ENCODE results near the gene KCNN3. TPM values are rescaled to one million over a fixed set of nuclear protein-coding genes. Genes with fewer than 3 reads are reported as not detected.

The KCNN3 gene
- total RNA-seq, 3 donors from 2014 or later (not counting 1 experiment from before 2014, with no cell fraction given) = 0.05 to 0.95 TPM; not detected in 1

GRCh38 chr1:154802982-154803920, 66.8 kb downstream of the KCNN3 start:
- TF ChIP-seq, protein P1, sequence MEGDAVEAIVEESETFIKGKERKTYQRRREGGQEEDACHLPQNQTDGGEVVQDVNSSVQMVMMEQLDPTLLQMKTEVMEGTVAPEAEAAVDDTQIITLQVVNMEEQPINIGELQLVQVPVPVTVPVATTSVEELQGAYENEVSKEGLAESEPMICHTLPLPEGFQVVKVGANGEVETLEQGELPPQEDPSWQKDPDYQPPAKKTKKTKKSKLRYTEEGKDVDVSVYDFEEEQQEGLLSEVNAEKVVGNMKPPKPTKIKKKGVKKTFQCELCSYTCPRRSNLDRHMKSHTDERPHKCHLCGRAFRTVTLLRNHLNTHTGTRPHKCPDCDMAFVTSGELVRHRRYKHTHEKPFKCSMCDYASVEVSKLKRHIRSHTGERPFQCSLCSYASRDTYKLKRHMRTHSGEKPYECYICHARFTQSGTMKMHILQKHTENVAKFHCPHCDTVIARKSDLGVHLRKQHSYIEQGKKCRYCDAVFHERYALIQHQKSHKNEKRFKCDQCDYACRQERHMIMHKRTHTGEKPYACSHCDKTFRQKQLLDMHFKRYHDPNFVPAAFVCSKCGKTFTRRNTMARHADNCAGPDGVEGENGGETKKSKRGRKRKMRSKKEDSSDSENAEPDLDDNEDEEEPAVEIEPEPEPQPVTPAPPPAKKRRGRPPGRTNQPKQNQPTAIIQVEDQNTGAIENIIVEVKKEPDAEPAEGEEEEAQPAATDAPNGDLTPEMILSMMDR (IDR thresholded peaks at IDR 0.05) = no peak
- DNase-seq (no peak), ATAC-seq (no peak)
- H3K27me3 ChIP-seq (ENCODE audit: control insufficient read depth, insufficient read depth, low read length) = no peaks in the 10 kb centered on the region
- Mint-ChIP-seq H3K9me3 (no peaks in the 10 kb centered on the region), H3K27me3 (ENCODE audit: low read depth in 2 of 2) (peaks cover 40 to 63% of the 10 kb centered on the region in 2 donors), H3K36me3 (no peaks in the 10 kb centered on the region), H3K27ac (no peak overlapping the region), H3K4me1 (no peaks in the 10 kb centered on the region), H3K4me3 (no peak overlapping the region)
- intact Hi-C loops (cut with micrococcal nuclease) = no loop called here
- H3K4me3 ChIP-seq (ENCODE audit: low read length) = no peak overlapping the region
- H3K4me1 ChIP-seq (ENCODE audit: control insufficient read depth, insufficient read depth, low read length) = no peaks in the 10 kb centered on the region
- H3K36me3 ChIP-seq (ENCODE audit: control insufficient read depth, insufficient read depth, low read length) = no peaks in the 10 kb centered on the region
- H3K9me3 ChIP-seq (ENCODE audit: control insufficient read depth, insufficient read depth, low read length) = no peaks in the 10 kb centered on the region
- WGBS (ENCODE audit: insufficient coverage) = 86% methylated on average over 8 of the region's 8 CpGs
- no peak overlapping the region for H3K27ac ChIP-seq (ENCODE audit: low read length)

DNA sequence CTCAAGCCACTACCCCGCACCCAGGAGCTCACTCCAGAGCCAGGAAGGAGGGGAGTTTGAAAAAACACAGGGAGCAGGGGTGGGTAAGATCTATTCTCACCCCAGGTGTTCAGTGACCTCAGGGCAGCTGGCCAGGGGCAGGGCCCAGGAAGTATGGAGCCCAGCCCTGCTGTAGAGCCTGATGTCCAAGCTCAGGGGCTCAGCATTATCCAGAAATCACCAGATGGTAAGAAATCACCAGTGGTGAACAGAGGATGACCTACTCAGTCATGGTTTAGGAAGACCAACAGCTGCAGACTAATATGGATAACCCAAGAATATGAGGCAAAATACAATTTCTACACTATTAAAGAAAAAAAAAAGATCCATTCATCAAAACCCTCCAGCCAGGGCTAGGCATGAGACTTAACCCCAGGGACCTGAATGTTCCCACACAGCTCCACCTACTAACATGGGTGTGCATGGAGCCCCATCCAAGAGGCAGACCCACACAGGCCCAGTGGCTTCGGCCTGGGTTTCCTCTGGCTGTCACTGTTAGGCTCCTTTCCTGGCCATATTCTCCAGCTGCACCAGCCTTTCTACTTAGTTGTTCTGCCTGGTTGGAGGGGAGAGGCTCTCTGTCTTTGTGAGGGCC, 67.6 kb downstream of the KCNN3 start:
- no peak overlapping the region for H3K27ac Mint-ChIP-seq
- TF ChIP-seq, protein P1 (IDR thresholded peaks at IDR 0.05) = no peak
- Histone ChIP-seq H3K27ac (ENCODE audit: low read length) (no peak overlapping the region), H3K4me3 (ENCODE audit: low read length) (no peak overlapping the region), H3K27me3 (ENCODE audit: control insufficient read depth, insufficient read depth, low read length) (no peaks in the 10 kb centered on the region), H3K36me3 (ENCODE audit: control insufficient read depth, insufficient read depth, low read length) (no peaks in the 10 kb centered on the region), H3K9me3 (ENCODE audit: control insufficient read depth, insufficient read depth, low read length) (no peaks in the 10 kb centered on the region), H3K4me1 (ENCODE audit: control insufficient read depth, insufficient read depth, low read length) (no peaks in the 10 kb centered on the region)
- no peaks in the 10 kb centered on the region for H3K4me1 Mint-ChIP-seq
- intact Hi-C loops (cut with micrococcal nuclease) = no loop called here
- no peaks in the 10 kb centered on the region for H3K36me3 Mint-ChIP-seq
- ATAC-seq = no peak
- no peak overlapping the region for H3K4me3 Mint-ChIP-seq
- WGBS (ENCODE audit: insufficient coverage) = 93% methylated on average over 2 of the region's 2 CpGs
- peaks cover 34 to 55% of the 10 kb centered on the region in 2 donors for H3K27me3 Mint-ChIP-seq (ENCODE audit: low read depth in 2 of 2)
- DNase-seq = no peak
- no peaks in the 10 kb centered on the region for H3K9me3 Mint-ChIP-seq

- WGBS (ENCODE audit: insufficient coverage) = 95% methylated on average over 16 of the region's 16 CpGs
- H3K4me1 ChIP-seq (ENCODE audit: control insufficient read depth, insufficient read depth, low read length) = no peaks in the 10 kb centered on the region
- Mint-ChIP-seq H3K27me3 (ENCODE audit: low read depth in 2 of 2) (peaks cover 28 to 45% of the 10 kb centered on the region in 2 donors), H3K27ac (no peak overlapping the region), H3K36me3 (no peaks in the 10 kb centered on the region), H3K9me3 (no peaks in the 10 kb centered on the region), H3K4me3 (no peak overlapping the region), H3K4me1 (no peaks in the 10 kb centered on the region)
- H3K36me3 ChIP-seq (ENCODE audit: control insufficient read depth, insufficient read depth, low read length) = no peaks in the 10 kb centered on the region
- no peak for ATAC-seq
- no peaks in the 10 kb centered on the region for H3K9me3 ChIP-seq (ENCODE audit: control insufficient read depth, insufficient read depth, low read length)
- no peak overlapping the region for H3K27ac ChIP-seq (ENCODE audit: low read length)
- intact Hi-C loops (cut with micrococcal nuclease) = no loop called here
- DNase-seq = no peak
- H3K4me3 ChIP-seq (ENCODE audit: low read length) = no peak overlapping the region
- H3K27me3 ChIP-seq (ENCODE audit: control insufficient read depth, insufficient read depth, low read length) = no peaks in the 10 kb centered on the region
- TF ChIP-seq, protein P1 (IDR thresholded peaks at IDR 0.05) = no peak
Measured at GRCh38 chr1:154801234-154802011, 68.7 kb downstream of the KCNN3 start.
